PFSK-1 (cell line): ENCODE results near the gene WDR74.
A peak's percentile ranks its signal among the peaks of the same experiment; 100 is the strongest.

ENCODE experiments used
- FOXP2 ChIP-seq: optimal IDR thresholded peaks from 2 replicates; pipeline ENCODE3; 2011; ENCODE audit warnings: borderline replicate concordance, control low read depth, inconsistent platforms; ENCODE audit not compliant: insufficient read depth; ENCODE audit errors: extremely low read length, extremely low read depth
- POLR2AphosphoS5 ChIP-seq: IDR thresholded peaks from 2 replicates; pipeline ENCODE4 v1.6.1; 2012; ENCODE audit warnings: low read depth, mild to moderate bottlenecking, control low read depth, low read length, moderate library complexity
- SIN3A ChIP-seq: IDR thresholded peaks from 2 replicates; pipeline ENCODE4 v1.6.1; 2012; ENCODE audit warnings: mild to moderate bottlenecking, low read length, moderate library complexity, borderline replicate concordance; ENCODE audit not compliant: insufficient read depth
- TAF1 ChIP-seq: IDR thresholded peaks from 2 replicates; pipeline ENCODE4 v1.6.1; 2012; ENCODE audit warnings: low read length, control low read depth, borderline replicate concordance; ENCODE audit not compliant: insufficient read depth
- TF ChIP-seq, protein P1 (sequence below), 2 experiments: IDR thresholded peaks; 2 replicates each; pipeline versions ENCODE4 v1.6.1 to v1.8.0; 2011 to 2012; ENCODE audit warnings: low read depth in 2 of 2, low read length in 2 of 2, control low read depth in 1 of 2, inconsistent platforms in 1 of 2, mild to moderate bottlenecking in 1 of 2, moderate library complexity in 1 of 2; ENCODE audit not compliant: insufficient read depth in 1 of 2

Gene WDR74

DNA sequence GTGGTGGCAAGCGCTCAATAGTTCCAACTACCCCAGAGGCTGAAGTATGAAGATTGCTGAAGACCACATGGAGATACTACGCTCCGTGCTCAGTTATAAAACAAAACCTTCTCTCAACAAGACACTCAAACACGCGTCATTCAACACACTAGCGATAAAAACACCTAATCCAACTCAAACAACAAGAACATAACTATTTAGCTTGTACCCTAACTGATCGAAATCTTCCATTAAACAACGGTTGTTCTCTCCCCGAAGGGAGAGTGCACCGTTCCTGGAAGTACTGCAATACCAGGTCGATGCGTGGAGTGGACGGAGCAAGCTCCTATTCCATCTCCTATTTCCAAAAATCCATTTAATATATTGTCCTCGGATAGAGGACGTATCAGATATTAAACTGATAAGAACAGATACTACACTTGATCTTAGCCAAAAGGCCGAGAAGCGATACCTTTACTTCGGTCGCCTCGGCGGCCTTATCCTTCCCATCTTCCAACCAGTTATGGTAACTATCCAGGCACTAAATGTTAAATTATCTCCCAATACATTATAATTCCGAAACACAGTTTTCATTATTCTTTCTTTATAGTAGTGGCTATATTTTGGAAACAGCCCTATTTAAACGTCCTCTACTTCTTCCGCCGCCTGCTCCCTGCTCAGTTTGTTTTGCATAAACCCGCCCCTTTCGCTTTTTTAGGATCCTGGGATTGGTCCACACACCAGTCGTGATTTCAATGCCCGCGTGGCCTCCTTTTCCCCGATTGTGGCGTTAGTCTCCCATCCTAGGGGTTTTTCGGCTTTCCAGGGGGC is 2.2 kb upstream of the WDR74 start:
- TF ChIP-seq SIN3A, result peak; percentile 100
- no peak for TF ChIP-seq FOXP2
- peak; percentile 100 for TF ChIP-seq POLR2AphosphoS5
- TF ChIP-seq TAF1, result peak; percentile 76; the same call in 1 of the 2 replicates
- TF ChIP-seq, protein P1, sequence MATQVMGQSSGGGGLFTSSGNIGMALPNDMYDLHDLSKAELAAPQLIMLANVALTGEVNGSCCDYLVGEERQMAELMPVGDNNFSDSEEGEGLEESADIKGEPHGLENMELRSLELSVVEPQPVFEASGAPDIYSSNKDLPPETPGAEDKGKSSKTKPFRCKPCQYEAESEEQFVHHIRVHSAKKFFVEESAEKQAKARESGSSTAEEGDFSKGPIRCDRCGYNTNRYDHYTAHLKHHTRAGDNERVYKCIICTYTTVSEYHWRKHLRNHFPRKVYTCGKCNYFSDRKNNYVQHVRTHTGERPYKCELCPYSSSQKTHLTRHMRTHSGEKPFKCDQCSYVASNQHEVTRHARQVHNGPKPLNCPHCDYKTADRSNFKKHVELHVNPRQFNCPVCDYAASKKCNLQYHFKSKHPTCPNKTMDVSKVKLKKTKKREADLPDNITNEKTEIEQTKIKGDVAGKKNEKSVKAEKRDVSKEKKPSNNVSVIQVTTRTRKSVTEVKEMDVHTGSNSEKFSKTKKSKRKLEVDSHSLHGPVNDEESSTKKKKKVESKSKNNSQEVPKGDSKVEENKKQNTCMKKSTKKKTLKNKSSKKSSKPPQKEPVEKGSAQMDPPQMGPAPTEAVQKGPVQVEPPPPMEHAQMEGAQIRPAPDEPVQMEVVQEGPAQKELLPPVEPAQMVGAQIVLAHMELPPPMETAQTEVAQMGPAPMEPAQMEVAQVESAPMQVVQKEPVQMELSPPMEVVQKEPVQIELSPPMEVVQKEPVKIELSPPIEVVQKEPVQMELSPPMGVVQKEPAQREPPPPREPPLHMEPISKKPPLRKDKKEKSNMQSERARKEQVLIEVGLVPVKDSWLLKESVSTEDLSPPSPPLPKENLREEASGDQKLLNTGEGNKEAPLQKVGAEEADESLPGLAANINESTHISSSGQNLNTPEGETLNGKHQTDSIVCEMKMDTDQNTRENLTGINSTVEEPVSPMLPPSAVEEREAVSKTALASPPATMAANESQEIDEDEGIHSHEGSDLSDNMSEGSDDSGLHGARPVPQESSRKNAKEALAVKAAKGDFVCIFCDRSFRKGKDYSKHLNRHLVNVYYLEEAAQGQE (IDR thresholded peaks at IDR 0.05; ENCODE audit: insufficient read depth in 1 of 2, low read depth in 2 of 2, low read length in 2 of 2), result peak in 1 of 2 experiments; percentile 68; a peak in 2 of 4 replicates

DNA sequence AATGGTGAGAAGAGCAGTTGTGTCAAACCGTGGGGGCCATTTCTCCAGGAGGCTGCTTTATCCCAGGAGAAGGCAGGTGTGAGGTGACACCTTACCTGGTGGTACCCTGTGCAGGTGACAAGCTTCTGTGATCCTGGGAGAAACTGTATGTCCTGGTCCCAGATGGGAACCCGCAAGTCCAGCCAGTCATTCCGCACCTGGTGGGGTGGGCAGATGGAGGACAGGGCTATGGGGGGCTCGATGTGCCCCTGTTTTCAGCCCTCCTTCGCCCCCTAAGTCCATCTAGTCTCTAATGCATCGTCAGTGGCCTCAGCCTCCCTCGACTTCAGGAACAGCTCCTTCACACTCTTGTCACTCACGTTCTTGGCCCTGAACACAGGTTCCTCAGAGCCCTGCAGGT is 4.1 kb downstream of the WDR74 start:
- TF ChIP-seq SIN3A, result no peak
- no peak for TF ChIP-seq FOXP2
- no peak for TF ChIP-seq POLR2AphosphoS5
- TF ChIP-seq, protein P1 (IDR thresholded peaks at IDR 0.05; ENCODE audit: insufficient read depth in 1 of 2, low read depth in 2 of 2, low read length in 2 of 2), result no peak
- TF ChIP-seq TAF1, result no peak

DNA sequence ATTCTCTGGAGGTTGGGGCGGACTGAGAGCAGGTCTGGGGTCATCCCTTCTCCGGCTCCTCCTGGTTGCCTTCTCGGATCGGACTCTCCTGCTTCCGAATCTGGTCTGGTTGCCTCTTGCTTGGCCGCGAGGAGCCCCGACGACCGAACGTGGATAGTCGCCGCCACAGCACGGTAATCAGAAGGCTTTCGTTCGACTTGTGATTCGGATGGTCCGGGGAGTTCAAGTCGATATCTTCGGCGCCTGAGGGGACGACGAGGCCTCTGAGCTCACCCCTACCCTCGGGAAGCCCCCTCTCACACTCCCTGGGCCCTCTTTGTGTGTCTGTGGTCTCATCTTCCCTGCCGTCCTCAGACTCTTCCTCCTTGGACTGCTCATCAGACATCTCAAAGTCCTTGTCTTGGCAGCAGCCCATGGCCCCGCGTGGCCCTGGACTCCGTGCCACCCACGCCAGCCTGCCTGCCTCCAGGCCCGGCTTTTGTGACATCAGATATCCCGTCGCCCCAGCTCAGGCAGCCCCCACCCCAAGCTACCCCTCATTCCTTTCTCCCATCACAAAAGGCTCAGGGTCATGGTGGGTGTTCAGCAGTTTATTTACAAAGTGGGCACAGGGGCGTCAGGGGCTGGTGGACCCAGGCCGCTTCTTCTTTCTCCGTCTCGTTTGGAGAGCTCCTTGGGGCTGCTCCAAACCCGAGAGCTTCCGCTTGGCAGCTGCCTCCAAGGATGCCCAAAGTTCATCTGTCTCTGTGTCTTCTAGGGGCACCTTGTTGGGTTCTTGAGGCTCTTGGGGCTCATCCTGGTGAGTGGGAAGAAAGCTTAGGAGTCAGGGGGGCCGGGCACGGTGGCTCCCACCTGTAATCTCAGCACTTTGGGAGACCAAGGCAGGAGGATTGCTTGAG is 6.8 kb downstream of the WDR74 start, which contains the start of gene TEX54:
Gene TEX54, minus strand, starts transcription at position 506 of the 899 bp plus-strand sequence.
- TF ChIP-seq SIN3A (no peak; the same call in 1 of the 2 replicates), TAF1 (no peak), FOXP2 (no peak), POLR2AphosphoS5 (no peak; the same call in 1 of the 2 replicates)
- TF ChIP-seq, protein P1 (IDR thresholded peaks at IDR 0.05; ENCODE audit: insufficient read depth in 1 of 2, low read depth in 2 of 2, low read length in 2 of 2), result no peak

DNA sequence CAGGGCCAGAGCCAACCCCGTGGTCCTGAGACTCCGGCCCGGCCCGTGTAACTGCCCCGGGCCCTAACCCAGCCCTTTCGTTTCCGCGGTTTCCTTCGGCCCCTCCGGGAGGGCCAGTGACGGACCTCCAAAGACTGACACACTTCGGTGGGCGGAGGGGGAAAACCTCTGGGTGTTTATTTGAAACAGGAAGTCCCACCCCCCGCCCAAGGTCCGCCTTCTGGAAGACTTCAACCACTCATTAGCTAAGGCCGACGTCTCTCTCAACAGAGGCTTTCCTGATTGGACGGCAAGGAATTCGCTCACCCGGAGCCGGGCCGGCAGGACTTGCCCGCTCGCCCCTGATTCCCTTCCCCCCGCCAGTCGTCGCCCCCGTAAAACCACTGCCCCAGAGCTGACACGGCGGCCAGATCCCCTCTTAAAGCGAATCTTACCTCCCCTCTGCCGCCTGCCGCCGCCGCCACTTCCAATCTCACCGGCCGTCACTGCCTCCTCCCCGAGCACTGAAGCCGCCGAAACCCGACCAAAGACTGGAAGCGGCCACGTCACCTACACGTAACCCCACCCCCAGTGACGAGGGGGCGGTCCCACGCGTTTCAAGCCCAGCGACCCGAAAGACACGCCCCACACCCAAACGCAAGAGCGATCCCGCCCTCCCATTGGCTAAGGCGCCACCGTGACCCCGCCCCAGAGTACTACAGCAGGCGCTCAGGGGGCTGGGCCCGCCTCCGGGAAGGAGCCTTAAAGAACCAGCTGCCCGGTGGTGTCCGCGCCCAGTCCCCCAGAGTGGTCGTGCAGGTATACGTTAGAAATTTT is 7.7 kb downstream of the WDR74 start, which contains the start of gene STX5:
Gene STX5, minus strand, starts transcription at position 532 of the 816 bp plus-strand sequence. CDS start 808 bp downstream, outside the sequence.
- TF ChIP-seq FOXP2 (peak; percentile 67), POLR2AphosphoS5 (peak; percentile 98), SIN3A (peak; percentile 85; the same call in 1 of the 2 replicates), TAF1 (peak; percentile 76; the same call in 1 of the 2 replicates)
- TF ChIP-seq, protein P1 (IDR thresholded peaks at IDR 0.05; ENCODE audit: insufficient read depth in 1 of 2, low read depth in 2 of 2, low read length in 2 of 2), result no peak
